Measurements from ENCODE around the gene RREB1. TPM values are rescaled to one million over a fixed set of nuclear protein-coding genes. Genes with fewer than 3 reads are reported as not detected.
A peak's percentile ranks its signal among the peaks of the same experiment; 100 is the strongest.

The RREB1 gene
- total RNA-seq, 1 experiment from 2014 or later, result 35.8 TPM

DNA sequence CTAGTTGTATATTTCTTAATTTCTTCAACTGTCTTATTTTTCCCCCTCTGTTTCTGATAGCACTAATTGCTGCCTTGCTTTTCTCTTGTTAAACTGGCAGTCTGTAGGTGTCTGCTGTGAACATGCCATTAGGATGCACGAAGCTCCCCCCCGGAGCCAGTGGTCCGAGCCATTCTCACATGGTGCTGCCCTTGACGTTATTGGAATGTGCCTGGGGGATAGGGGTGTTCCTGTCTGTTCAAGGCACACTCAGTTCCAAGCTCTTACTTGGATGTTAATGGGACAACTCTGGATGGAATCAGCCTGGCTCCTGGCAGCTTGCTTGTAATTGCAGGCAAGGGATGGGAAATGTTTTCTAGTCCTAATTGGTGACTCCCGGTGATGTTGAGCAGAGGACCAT, 68.4 kb downstream of the RREB1 start:
- no peak overlapping the region for H2AK5ac ChIP-seq (ENCODE audit: insufficient read length, low read length)
- peaks cover 9% of the 10 kb centered on the region; the same call in 1 of the 2 replicates for H3K4me1 ChIP-seq (ENCODE audit: insufficient read depth, low read length)
- H3T11ph ChIP-seq (ENCODE audit: low read length), result no peak overlapping the region
- no peak overlapping the region for H3K18ac ChIP-seq (ENCODE audit: insufficient read length, low read depth, low read length)
- no peak overlapping the region for H3K9ac ChIP-seq (ENCODE audit: extremely low read depth, insufficient read length, low read length)
- no peaks in the 10 kb centered on the region for H3K9me3 ChIP-seq (ENCODE audit: control insufficient read depth, low read depth, low read length)
- Mint-ChIP-seq H3K9me3 (no peaks in the 10 kb centered on the region), H3K4me3 (peak overlapping the region in 1 of 2 experiments; percentile 67; a peak in 2 of 5 replicates), H3K27ac (peak overlapping the region in 2 of 3 experiments; percentile 34 to 84; a peak in 2 of 7 replicates), H3K36me3 (ENCODE audit: insufficient read depth in 1 of 3, low read depth in 3 of 3) (peaks cover 2 to 16% (median 15%) of the 10 kb centered on the region in 3 experiments; a peak in 4 of 7 replicates), H3K4me1 (peaks cover 30 to 36% of the 10 kb centered on the region in 2 experiments), H3K27me3 (ENCODE audit: low read depth) (no peaks in the 10 kb centered on the region)
- H3K4me2 ChIP-seq (ENCODE audit: insufficient read depth, insufficient read length, low read length), result no peak overlapping the region
- H3K4ac ChIP-seq (ENCODE audit: low read depth, low read length), result no peak overlapping the region
- no peak overlapping the region for H2BK5ac ChIP-seq (ENCODE audit: insufficient read length, low read length)
- no peak overlapping the region for H2AFZ ChIP-seq (ENCODE audit: low read length)
- no peaks in the 10 kb centered on the region for H3K79me1 ChIP-seq (ENCODE audit: insufficient read depth, low read depth, low read length, poor library complexity, severe bottlenecking)
- TF ChIP-seq, protein P1, sequence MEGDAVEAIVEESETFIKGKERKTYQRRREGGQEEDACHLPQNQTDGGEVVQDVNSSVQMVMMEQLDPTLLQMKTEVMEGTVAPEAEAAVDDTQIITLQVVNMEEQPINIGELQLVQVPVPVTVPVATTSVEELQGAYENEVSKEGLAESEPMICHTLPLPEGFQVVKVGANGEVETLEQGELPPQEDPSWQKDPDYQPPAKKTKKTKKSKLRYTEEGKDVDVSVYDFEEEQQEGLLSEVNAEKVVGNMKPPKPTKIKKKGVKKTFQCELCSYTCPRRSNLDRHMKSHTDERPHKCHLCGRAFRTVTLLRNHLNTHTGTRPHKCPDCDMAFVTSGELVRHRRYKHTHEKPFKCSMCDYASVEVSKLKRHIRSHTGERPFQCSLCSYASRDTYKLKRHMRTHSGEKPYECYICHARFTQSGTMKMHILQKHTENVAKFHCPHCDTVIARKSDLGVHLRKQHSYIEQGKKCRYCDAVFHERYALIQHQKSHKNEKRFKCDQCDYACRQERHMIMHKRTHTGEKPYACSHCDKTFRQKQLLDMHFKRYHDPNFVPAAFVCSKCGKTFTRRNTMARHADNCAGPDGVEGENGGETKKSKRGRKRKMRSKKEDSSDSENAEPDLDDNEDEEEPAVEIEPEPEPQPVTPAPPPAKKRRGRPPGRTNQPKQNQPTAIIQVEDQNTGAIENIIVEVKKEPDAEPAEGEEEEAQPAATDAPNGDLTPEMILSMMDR (conservative IDR thresholded peaks at IDR 0.05), result no peak
- H3K27ac ChIP-seq (ENCODE audit: insufficient read length, low read depth, low read length), result no peak overlapping the region
- WGBS (ENCODE audit: extremely low coverage, insufficient read length, low lambda C conversion rate), result no CpG with 5 or more reads among the region's 5 CpGs
- no peak overlapping the region for H2BK20ac ChIP-seq (ENCODE audit: low read depth, low read length, poor library complexity, severe bottlenecking)
- no peak overlapping the region for H3K23ac ChIP-seq (ENCODE audit: insufficient read length, low read depth, low read length)
- peak; percentile 54 for DNase-seq
- H4K5ac ChIP-seq (ENCODE audit: insufficient read length, low read depth, low read length), result no peak overlapping the region
- H4K91ac ChIP-seq (ENCODE audit: insufficient read length, low read depth, low read length), result no peak overlapping the region
- no peak overlapping the region for H2BK12ac ChIP-seq (ENCODE audit: insufficient read length, low read depth, low read length)
- H2BK120ac ChIP-seq (ENCODE audit: low read depth, low read length, poor library complexity, severe bottlenecking), result no peak overlapping the region
- no peaks in the 10 kb centered on the region for H3K27me3 ChIP-seq (ENCODE audit: insufficient read depth, low read length)
- no peak overlapping the region for H3K14ac ChIP-seq (ENCODE audit: insufficient read depth, low read length)
- no peak overlapping the region for H3K56ac ChIP-seq (ENCODE audit: insufficient read length, low read depth, low read length)
- no peak overlapping the region for H4K8ac ChIP-seq (replicated peaks; ENCODE audit: insufficient read length, low read depth, low read length)
- H3K79me2 ChIP-seq (ENCODE audit: insufficient read depth, low read length), result no peaks in the 10 kb centered on the region; the same call in 1 of the 2 replicates
- no peaks in the 10 kb centered on the region for H4K20me1 ChIP-seq (ENCODE audit: control insufficient read depth, insufficient read depth, insufficient read length)
- no peaks in the 10 kb centered on the region for H3K23me2 ChIP-seq (ENCODE audit: insufficient read length, low read depth, low read length, poor library complexity, severe bottlenecking)
- H2BK15ac ChIP-seq (ENCODE audit: low read depth, low read length), result no peak overlapping the region

Data from H9 (cell line).